HG02970 (cell line): Measurements from ENCODE around the gene SMCHD1.
"Not testable (repeated sequence)": the region's sequence is repeated elsewhere in the genome, so short reads cannot be mapped to it uniquely, and the experiment has no call there.

ENCODE experiments used
- ATAC-seq: cut with Tn5 transposase; IDR thresholded peaks from one replicate; pipeline ENCODE4 v1.9.1; 2021; ENCODE audit warnings: mild to moderate bottlenecking, moderate library complexity, moderate number of reproducible peaks; ENCODE audit not compliant: unreplicated experiment, low FRiP score

The SMCHD1 gene

GRCh38 chr18:2715990-2716389 lies 60.5 kb downstream of the SMCHD1 start:
- no peak for ATAC-seq

- ATAC-seq: no peak
Observed at GRCh38 chr18:2716394-2717326, 61.1 kb downstream of the SMCHD1 start.

DNA sequence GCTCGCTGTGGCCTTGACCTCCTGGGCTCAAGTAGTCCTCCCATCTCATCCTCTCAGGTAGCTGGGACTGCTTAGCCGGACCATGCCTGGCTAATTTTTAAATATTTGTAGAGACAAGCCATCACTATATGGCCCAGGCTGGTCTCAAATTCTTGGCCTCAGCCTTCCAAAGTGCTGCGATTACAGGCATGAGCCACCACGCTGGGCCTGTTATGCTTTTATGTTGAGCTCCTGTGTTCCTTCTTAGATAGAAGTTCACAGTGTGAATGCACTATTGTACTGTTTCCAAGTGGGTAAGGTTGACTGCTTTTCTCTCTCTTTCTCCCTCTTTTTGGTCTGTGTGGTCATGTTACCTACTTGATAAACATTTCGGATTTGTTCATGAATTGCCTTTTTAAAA lies 61.9 kb downstream of the SMCHD1 start:
- no peak for ATAC-seq

DNA sequence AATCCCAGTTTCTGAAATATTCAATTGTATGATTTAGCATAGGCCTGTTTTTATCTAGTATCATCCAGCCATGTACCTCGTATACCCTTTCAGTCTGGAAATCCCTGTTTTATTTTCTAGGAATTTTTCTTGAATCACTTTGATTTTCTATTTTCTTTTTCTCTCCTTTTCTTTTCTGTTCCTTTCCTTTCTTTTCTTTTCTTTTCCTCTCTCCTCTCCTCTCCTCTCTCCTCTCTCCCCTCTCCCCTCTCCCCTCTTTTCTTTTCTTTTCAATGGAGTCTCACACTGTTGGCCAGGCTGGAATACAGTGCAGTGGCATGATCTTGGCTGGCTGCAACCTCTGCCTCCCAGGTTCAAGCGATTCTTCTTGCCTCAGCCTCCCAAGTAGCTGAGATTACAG lies 63.5 kb downstream of the SMCHD1 start:
- ATAC-seq: no peak

DNA sequence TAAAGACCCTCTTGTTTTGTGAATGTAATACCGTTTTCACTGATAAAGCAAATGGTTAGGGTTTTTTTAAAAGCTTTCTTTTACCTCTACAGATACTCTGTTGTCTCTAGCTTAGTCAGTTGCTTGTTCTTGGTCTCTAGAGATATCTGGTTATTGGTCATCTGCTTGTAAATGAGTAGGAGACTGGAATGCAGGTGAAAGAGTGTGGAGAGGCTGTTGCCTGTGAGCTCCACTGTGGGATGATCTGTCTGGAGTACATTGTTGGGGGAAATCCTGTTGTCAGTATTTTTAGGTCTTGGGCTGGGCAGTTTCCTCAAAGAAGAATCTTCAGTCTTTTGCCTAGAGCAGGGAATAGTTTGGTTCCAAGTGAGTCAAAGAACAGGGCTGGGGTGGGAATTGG lies 67.7 kb downstream of the SMCHD1 start:
- ATAC-seq: no peak

- ATAC-seq: no peak
Observed at GRCh38 chr18:2729757-2730156, 74.2 kb downstream of the SMCHD1 start.

DNA sequence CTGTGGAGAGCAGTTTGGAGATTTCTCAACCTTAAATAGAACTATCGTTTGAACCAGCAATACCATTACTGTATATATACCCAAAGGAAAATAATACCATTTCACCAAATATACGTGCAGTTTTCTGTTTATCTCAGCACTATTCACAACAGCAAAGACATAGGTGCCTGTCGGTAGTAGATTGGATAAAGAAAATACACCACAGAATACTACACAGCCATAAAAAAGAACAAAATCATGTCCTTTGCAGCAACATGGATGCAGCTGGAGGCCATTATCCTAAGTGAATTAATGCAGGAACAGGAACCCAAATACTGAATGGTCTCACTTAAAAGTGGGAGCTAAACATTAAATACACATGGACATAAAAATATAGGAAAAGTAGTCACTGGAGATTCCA lies 81.3 kb downstream of the SMCHD1 start:
- no peak for ATAC-seq

GRCh38 chr18:2740082-2740481 lies 84.6 kb downstream of the SMCHD1 start:
- ATAC-seq: not testable (repeated sequence)

DNA sequence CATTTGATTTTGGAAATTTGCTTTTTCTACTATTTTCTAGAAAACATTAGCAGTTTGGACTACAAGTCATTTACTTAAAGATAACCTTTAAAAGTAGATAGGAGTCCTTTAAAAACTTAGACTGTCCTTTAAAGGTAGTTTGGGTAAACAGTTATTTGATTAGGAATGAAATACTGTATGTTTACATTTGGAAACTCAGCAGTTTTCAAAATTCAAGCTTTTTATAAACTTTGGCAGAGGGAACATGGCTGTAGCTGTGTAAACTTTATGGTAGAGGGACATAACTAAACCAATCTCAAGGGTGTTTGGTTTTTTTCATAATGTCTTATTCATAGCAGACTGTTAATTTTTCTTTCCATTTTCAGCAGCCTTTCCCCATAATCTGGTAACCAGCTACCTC lies 90.7 kb downstream of the SMCHD1 start:
- ATAC-seq: no peak

DNA sequence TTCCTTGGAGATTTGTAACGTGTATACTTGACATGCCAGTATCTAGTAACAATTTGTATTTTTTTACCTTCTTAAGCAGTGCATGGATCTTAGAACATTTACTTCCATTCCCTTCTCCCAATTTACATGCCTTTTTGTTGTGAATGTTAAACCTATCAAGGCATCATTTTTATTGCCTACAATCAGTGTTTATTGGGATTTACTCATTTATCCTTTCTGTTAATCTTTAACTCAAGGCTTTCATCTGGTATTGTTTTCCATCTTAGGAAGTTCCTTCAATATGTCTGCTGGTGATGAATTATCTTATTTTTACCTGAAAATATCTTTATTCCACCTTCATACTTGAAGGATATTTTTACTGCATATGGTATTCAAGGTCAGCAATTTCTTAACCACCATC lies 102.8 kb downstream of the SMCHD1 start:
- ATAC-seq: no peak

- ATAC-seq: no peak
Observed at GRCh38 chr18:2774669-2775068, 119.1 kb downstream of the SMCHD1 start.

DNA sequence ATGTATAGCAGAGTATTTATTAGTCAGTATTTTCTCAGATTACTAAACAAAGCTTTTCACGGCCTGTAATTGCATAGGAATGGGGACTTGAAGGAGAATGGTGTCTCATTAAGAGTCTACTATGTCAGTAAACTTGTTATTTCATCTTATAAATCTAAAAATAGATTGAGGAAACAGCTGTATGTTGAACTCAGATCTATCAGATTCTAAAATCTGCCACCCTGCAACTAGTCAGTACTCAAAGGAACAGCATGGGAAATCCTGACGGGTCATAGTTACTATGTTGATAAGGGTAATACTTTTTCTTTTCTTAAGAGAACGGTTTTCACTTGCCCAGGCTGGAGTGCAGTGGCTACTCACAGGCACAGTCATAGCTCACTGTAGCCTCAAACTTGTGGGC lies 121.1 kb downstream of the SMCHD1 start:
- no peak for ATAC-seq

DNA sequence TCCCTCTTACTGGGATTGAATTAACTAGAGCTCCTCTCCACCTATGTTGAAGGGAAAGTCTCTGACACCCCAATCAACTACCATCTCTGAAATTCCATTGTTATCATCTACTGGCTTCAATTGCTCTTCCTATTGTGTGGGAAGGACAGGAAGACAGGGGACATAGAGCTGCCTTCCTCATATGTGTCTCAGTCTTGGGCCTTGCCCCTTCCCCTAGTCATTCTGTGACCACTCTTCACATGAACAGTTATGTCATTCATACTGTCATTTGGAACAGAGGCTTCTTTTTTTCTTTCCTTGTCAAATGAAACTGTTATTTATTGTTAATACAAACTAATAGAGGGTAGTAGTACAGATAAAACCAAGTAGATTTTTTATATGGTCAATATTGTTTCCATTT lies 121.7 kb downstream of the SMCHD1 start:
- ATAC-seq: no peak

DNA sequence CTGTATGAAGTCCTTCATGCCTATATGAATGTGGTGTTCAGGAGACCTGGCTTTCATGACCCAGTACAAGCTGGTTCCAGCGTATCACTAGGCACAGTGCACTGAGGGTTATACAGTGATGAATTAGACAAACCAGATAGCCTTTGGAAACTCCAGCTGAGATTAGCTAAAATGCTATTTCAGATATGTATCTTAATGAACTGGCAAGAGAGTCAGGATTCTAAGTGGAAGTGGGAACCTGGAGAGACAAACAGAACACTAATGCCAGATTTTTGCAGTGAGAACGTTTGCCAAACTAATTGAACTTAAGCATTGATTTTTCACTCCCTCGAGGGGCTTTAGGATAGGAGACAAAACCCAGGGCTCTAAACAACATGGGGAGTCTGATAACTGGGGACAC lies 125.2 kb downstream of the SMCHD1 start:
- ATAC-seq: no peak

DNA sequence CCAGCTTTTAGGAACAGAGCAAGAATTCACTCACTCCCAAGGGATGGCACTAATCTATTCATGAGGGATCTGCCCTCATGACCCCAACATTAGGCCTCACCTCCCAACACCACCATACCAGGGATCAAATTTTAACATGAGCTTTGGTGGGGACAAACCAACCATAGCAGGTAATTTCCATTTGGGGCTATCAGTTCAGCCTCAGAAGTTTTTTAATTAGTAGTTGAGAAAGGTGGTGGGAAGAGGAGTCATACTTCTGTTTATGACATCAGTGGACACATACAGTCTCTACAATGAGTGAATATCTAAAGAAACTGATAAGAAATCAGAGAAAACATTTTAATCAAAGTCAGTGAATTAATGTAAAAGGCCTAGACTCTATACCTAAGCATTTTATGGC lies 131.7 kb downstream of the SMCHD1 start:
- ATAC-seq: no peak

DNA sequence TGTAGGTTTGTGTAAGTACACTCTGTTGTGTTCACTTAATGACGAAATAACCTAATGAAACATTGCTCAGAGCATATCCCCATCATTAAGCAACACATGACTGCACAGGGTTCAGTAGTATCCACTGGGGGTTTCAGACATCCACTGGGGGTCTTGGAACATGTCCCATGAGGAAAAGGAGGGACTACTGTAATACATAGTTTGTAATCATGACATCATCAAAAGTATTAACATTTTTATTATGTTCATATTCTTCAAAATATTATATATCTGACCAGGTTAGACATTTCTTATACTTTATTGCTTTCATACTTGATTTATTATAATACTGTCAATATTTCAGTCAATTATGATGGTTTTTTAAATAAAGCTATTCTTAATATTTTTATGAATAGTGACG lies 136.9 kb downstream of the SMCHD1 start:
- no peak for ATAC-seq

GRCh38 chr18:2794159-2794558 lies 138.6 kb downstream of the SMCHD1 start:
- no peak for ATAC-seq

DNA sequence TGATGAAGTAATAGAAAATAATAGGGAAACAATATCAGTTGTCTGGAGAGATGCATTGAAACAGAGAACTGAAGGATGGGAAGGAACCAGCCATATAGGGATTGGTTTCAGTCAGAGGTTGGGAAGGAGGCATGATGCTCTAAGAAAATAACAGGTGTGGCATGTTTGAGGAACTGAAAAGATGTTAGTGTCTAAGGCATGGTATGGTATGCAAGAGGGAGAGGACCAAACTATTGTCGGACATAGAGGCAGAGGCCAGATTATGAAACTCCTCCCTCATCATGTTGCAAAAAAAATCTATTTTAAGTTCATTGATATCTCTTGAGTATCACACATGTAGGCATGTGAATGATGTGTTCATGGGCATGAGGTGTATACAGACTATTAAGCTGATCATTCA lies 142.4 kb downstream of the SMCHD1 start:
- no peak for ATAC-seq

- no peak for ATAC-seq
Observed at GRCh38 chr18:2799369-2799768, 143.8 kb downstream of the SMCHD1 start.

DNA sequence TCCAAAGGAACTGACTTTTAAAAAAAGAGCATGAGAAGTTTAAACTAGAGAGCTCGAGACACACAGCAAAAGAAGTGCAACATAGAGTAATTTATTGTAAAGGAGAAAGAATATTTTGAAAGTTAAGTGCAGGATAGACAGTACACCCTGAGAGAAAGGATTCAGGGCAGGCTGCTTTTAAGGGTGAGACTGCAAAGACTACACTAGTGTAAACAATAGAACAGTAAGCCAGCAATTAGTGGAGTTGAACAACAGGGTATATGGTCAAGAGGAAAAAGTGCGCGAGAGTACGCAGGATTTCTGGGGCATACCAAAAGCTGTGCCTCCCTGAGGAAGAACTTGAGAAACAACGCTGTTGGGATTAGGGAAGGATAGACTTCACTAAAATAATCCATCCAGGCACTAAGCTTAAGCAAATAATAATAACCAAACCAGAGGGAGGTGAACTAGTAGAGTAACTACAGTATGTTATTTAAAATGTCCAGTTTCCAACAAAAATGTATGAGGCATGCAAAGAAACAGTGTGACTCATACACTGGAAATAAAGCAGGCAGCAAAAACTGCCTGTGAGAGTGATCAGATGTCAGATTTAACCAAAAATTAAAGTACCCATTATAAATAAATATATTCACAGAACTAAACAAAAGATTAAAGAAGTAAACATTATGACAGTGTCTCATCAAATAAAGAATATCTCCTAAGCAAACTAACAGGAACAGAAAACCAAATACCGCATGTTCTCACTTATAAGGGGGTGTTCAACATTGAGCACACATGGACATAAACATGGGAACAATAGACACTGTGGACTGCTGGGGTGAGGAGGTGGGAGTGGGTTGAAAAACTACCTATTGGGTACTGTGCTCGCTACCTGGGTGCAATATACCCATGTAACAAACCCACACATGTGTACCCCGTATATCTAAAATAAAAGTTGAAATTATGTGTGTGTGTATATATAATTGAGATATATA lies 150.7 kb downstream of the SMCHD1 start:
- ATAC-seq: no peak

DNA sequence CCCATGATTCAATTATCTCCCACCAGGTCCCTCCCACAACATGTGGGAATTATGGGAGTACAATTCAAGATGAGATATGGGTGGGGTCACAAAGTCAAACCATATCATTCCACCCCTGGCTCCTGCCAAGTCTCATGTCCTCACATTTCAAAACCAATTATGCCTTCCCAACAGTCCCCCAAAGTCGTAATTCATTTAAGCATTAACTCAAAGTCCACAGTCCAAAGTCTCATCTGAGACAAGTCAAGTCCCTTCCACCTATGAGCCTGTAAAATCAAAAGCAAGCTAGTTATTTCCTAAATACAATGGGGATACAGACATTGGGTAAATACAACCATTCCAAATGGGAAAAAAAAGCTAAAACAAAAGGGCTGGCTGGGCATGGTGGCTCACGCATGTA lies 153.1 kb downstream of the SMCHD1 start:
- ATAC-seq: not testable (repeated sequence)
